Central memory CD4-positive, alpha-beta T cell (primary cell): Measurements from ENCODE around the gene TBC1D8.

Source experiments
- DNase-seq: peaks from one replicate; pipeline ENCODE4 v3.0.0; 2022

Gene TBC1D8

GRCh38 chr2:101132202-101132601 is 19.0 kb downstream of the TBC1D8 start:
- no peak for DNase-seq

GRCh38 chr2:101130081-101130480 is 21.1 kb downstream of the TBC1D8 start:
- no peak for DNase-seq

DNA sequence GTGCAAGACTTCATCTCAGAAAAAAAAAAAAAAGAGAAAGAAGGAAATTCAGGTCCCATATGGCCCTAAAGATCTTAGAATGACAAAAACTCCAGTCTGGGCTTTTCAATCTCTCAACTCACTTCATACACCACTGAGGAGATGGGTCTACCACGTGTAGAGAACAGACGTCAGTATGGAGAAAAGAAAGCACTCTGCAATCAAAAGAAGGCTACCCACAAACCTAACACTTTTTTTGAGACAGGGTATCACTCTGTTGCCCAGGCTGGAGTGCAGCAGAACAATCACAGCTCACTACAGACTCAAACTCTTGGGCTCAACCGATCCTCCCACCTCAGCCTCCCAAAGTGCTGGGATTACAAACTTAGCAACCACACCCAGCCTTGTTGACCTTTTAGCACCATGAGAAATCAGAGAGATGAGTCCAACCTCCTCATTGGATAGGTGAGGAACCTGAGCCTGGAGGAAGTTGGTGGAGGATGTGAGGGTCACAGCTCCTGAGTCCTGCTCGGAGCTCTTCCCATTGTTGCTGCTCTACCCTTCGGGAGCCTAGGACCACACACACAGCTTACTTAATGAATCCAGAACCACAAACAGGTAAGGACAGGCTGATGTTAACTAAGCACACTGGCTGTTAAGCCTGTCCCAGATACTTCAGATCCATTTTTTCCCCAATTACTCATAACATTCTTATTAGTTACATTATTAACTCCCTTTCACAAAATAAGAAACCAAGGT is 23.7 kb downstream of the TBC1D8 start:
- no peak for DNase-seq

DNA sequence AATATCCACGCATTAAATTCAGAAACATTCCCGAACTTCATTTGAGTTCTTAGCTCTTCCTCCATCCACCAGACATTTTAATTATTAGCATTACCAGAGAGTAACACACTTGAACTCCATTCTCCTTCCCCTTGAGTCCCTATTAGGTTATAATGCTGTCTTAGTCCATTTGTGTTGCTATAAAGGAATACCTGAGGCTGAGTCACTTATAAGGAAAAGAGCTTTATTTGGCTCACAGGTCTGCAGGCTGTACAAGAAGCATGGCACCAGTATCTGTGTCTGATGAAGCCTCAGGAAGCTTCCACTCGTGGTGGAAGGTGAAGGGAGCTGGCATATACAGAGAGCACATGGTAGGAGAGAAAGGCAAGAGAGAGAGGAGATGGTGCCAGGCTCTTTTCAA is 25.4 kb downstream of the TBC1D8 start:
- no peak for DNase-seq

GRCh38 chr2:101125374-101125773 is 25.8 kb downstream of the TBC1D8 start:
- no peak for DNase-seq

GRCh38 chr2:101124643-101125366 is 26.4 kb downstream of the TBC1D8 start:
- DNase-seq = no peak

- no peak for DNase-seq
These were observed 27.2 kb downstream of the TBC1D8 start for GRCh38 chr2:101123795-101124471.

DNA sequence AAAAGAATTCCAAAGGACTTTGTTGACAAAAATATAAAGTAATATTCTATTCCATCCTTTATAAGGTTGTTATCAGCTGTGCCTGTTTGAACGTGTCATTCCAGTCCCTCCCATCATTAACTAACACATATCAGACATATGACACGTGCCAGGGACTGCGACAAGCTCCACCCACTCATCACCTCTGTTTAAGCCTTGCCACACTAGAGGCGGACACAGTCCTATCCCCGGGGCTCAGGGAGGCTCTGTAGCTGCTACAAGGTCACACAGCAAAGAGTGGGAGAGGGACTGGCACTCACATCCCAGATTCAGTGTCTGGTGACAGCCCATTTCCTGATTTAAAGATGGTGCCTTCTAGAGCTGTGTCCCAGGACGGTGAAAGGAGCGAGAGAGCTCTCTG is 30.0 kb downstream of the TBC1D8 start:
- no peak for DNase-seq

GRCh38 chr2:101120124-101120996 is 30.8 kb downstream of the TBC1D8 start:
- DNase-seq = no peak

GRCh38 chr2:101119431-101119830 is 31.8 kb downstream of the TBC1D8 start:
- DNase-seq = no peak

DNA sequence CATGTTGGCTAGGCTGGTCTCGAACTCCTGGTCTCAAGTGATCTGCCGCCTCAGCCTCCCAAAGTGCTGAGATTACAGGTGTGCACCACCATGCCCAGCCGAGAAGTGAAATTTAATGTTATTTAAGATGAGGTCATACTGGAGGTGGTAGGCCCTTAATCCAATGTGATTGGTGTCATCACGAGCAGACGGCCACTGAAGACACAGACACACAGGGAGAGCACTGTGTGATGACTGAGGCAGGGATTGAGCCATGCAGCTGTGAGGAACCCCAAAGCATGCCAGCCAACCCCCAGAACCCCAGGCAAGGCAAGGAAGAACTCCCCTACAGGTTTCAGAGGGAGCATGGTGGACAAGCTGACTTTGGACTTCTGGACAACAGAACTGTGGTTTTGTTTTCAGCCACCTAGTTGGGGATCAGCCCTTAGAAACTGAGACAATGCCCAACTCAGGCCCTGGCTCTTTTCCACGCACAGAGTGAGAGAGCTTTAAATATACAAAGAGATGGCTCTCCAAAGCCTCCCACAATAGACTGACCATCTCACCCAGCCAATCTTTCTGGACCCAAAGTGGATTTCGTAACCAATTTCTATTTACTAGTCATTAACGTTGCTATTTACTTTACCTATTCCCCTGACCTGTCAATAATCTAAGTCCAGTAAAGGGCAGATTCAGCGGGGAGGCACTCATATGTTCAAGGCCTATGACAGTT is 34.2 kb downstream of the TBC1D8 start:
- no peak for DNase-seq

DNA sequence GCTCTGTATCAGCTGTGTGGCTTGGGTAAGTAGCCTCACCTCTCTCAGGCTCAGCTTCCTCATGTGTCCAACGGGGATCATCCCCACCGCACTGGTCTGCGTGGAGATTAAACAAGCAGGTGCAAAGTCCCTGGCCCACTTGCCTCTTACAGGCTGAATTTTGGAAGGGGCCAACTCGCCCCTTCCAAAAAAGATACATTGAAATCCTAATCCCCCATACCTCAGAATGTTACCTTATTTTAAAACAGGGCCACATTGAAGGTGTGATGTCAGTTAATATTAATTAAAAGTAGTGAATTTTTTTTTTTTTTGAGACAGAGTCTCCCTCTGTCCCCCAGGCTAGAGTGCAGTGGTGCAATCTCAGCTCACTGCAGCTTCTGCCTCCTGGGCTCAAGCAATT is 34.8 kb downstream of the TBC1D8 start:
- DNase-seq = no peak

- DNase-seq = no peak
These were observed 35.5 kb downstream of the TBC1D8 start for GRCh38 chr2:101115664-101116063.

DNA sequence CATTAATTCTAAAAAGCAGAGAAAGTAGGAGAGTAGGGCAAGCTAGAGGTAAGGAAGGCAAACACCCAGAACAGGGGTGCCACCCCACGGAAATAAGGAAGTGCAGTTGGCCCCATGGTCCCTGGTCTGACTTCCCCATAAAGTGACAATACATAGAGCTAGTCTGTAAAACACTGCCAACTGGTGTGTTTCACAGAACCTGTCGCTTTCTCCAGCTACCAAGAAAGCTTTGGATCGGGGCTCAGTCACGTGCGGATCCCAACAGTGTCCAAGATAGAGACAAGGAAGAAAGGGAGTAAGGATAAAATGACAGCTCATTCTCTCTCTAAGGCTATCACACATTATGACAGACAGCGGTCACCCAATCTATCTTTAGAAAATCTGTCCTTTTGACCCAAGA is 36.4 kb downstream of the TBC1D8 start:
- no peak for DNase-seq

GRCh38 chr2:101114268-101114783 is 36.9 kb downstream of the TBC1D8 start:
- DNase-seq = no peak

DNA sequence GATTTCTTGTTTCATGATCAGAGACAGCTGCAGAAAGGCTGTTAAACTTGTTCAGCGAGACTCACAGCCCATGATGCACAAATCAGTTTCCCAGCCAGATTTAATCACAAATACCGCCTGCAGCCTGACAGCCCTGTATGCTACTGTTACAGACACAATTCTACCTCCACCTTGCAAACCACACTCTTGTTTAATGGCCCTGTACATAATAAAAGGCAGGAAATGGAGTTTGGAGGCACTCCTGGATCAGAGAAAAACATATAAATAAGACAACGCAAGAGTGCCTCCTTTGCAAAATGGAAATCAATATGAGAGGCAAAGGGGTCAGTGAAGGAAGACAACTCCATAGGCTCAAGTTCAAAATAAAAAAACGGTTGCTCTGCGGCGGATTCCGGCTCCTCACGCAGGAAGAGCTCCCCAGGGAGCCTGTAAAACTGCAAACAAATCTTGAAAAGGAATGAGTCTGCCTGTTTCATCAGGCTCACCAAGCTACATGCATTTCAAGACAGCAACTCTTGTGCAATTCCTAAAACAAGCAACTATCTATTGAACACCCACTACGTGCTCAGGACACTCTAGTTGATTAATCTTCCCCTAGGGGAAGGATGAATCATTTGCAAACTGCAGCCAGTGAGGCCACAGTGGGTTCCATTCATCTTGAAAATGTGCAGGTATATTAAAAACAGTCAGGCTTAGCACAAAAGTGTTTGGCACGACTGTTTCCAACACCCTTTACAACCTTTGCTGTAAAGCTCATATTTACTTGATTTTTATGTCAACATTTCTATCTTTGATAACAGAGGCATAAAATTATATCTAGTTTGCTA is 37.5 kb downstream of the TBC1D8 start:
- DNase-seq = no peak

- DNase-seq = no peak
These were observed 38.4 kb downstream of the TBC1D8 start for GRCh38 chr2:101112772-101113157.

GRCh38 chr2:101111917-101112771 is 39.0 kb downstream of the TBC1D8 start:
- DNase-seq = no peak

DNA sequence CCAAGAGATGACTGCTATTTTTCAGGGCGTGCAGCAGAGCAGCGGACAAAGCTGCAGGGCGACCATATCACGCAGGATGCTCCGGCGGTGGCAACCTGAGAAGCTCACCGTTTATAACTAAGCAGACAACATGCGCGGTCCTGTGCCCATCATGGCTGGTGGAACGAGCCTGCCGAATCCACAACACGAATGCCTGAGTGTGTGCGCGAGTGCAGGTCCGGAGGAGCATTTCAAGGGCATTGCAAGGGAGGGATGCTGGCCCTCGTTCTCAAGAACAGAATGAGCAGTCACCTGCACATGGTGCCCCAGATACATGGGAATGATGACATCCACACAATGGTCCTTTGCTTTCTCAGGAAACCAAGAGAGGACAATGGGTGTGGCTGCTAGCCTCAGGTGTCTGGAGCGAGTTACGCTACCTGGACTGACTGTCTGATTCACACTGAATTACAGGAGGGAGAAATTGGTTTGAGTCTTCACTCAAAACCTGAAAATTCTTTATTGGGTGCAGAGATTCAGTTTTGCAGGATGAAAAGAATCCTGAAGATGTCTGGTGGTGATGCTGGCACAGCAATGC is 39.8 kb downstream of the TBC1D8 start:
- DNase-seq = no peak
